ENCODE measurements around the gene FAM53A.
"Not testable (repeated sequence)": the region's sequence is repeated elsewhere in the genome, so short reads cannot be mapped to it uniquely, and the experiment has no call there.

FAM53A gene

GRCh38 chr4:1686440-1687036, 2.4 kb upstream of the FAM53A start:
- DNase-seq (ENCODE audit: low read depth in 3 of 3, low spot score in 1 of 3), result no peak

DNA sequence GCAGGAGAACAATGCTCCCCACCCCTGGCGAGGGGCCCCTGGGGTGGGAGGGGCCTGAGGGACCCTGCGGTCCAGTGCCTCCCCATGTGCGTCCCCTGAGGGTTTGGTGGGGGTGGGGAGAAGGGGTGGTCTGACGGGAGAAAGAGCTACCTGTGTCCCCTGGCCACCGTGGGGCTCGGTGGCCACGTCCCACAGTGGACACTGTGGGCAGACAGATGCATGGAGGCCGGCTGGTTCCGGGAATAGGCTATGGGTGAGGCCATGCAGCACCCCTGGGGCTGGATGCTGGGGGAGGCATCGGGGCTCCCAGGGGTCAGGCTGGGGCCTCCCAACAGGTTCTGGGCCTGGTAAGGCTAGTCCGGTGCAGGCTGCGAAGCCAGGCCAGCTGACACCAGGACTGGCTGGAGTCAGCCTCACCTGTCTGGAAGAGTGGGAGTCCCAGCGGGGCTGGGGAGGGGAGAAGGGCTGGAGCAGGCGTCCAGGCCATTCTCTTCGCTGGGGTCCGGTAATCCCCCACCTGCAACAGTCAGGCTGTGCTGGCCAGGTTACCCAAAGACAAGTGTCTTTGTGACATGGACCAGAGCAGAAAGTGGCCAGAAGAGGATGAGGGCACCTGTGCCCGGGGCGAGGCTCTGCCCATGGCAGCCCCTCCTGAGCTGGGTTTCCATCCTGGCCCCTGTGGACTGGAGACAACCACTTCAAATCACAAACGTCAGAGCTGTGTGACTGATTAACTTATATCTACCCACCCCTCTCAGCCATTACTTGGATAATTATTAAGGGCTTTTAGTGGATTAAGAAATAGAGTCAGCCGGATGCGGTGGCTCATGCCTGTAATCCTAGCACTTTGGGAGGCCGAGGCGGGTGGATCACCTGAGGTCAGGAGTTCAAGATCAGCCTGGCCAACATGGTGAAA, 1.4 kb upstream of the FAM53A start:
- DNase-seq (ENCODE audit: low read depth in 3 of 3, low spot score in 1 of 3), result no peak

GRCh38 chr4:1684506-1685234, 557 bp upstream of the FAM53A start:
- DNase-seq (ENCODE audit: low read depth in 3 of 3, low spot score in 1 of 3), result peak in 2 of 3 donors; percentile 86 to 97

DNA sequence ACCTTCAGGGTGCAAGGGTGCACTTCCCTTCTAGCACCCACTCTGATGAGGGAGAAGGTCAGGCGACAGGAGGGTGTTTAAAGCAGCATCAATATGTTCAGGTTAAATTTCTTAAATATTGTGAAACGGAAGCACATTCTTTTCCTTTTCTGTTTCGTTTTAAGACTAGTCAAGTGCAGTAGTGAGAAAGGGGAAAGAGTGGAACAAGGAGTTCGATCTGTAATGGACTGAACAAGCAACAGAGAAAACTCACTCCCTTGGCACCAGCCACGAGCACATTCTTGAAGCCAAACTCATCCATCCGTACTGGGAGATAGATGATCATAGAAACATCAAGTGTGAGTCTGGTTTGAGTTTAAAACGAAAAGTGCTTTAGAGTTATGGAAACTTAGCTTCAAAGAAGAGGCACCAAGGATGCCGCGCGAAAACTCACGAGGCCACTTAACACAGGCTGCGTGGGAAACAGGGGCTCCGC, 815 bp downstream of the FAM53A start:
- no peak for DNase-seq (ENCODE audit: low read depth in 3 of 3, low spot score in 1 of 3)

DNA sequence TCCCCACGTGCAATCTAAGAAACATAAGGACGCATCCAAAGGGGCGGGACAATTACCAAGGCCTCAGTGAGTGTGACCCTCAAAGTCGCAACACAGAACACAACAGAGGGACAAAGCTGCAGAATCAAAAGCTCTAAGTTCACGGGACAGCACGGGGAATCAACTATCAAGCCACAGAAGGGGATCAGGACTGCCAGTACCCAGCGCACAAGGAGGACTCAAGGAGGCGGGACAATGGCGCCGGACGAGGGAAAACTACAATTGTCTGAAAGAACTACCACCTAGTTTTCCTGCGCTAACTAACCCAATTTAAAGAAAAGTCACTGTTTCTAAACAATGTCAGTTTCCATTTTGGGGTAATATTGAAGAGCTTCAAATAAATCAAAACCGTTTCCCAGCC, 1.3 kb downstream of the FAM53A start:
- no peak for DNase-seq (ENCODE audit: low read depth in 3 of 3, low spot score in 1 of 3)

- no peak for DNase-seq (ENCODE audit: low read depth in 3 of 3, low spot score in 1 of 3)
These were observed 5.9 kb downstream of the FAM53A start for GRCh38 chr4:1678244-1678643.

GRCh38 chr4:1676605-1677525, 7.2 kb downstream of the FAM53A start:
- no peak for DNase-seq (ENCODE audit: low read depth in 3 of 3, low spot score in 1 of 3)

DNA sequence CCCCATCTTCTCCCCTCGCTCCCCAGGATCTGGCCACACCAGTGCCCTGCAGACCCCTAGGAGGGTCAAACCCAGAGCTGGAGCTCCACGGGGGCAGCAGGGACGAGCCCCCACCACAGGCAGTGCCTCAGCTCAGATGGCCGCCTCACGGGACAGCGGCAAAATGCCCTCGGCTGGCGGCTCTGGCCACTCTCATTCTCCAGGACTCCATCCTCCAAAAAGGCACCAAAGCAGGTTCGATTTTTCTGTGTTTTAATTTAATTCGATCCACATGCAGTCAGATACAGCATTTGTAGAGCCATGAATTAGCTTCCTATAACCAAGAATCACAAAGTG, 8.3 kb downstream of the FAM53A start:
- DNase-seq (ENCODE audit: low read depth in 3 of 3, low spot score in 1 of 3), result no peak

DNA sequence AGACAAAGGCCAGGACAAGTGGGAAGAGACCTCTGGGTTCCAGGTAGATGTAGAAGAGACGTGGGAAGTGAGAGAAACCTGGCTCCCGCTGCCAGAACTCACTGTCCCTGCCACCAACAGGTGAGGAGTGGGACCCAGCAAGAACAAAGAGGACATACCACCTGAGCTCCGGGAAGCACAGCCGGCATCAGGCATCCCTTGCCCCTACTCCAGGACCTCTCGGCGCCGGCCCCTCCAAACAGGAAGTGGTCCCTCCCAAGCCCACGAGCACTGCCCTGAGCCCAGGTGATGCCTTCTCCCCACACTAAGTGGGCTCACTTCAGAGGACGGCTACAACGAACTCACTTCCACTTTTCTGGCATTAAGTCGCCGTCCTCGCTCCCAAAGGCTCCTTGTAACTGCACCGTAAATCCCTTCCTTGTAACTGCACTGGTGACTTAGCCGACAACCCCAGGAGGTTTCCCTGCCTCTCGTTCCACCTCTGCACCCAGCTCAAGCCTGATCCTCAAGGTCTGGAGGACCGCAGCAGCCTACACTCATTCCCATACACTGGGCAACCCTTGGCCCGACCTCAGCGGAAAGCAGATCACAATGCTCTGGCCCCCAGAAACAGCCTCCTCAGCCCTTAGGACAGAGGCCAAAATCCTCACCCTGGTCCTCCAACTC, 8.8 kb downstream of the FAM53A start:
- no peak for DNase-seq (ENCODE audit: low read depth in 3 of 3, low spot score in 1 of 3)

GRCh38 chr4:1674682-1675081, 9.4 kb downstream of the FAM53A start:
- no peak for DNase-seq (ENCODE audit: low read depth in 3 of 3, low spot score in 1 of 3)

GRCh38 chr4:1673671-1674070, 10.4 kb downstream of the FAM53A start:
- no peak for DNase-seq (ENCODE audit: low read depth in 3 of 3, low spot score in 1 of 3)

DNA sequence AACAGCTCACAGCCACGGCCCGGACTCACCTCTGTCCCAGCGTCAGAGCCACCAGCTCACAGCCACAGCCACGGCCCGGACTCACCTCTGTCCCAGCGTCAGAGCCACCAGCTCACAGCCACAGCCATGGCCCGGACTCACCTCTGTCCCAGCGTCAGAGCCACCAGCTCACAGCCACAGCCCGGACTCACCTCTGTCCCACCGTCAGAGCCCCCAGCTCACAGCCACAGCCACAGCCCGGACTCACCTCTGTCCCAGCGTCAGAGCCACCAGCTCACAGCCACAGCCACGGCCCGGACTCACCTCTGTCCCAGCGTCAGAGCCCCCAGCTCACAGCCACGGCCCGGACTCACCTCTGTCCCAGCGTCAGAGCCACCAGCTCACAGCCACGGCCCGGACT, 13.1 kb downstream of the FAM53A start:
- not testable (repeated sequence) for DNase-seq (ENCODE audit: low read depth in 3 of 3, low spot score in 1 of 3)

DNA sequence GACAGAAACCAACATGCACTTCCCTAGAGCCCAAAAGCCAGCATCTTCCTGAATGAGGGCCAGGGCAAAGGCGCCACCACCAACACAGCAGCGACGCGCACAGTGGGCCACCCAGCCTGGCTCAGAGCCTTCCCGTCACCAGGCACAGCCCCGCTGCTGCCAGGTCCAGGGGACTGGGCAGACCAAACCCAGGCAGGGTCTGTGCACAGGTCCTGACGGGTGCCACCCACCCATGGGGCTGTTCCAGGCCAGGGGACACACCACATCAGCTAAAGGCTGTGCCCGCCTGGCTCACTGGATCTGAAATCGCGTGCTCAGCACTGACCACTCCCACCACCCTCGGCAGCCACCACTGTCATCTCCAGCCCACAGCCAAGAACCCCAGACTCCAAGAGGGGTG, 13.8 kb downstream of the FAM53A start:
- no peak for DNase-seq (ENCODE audit: low read depth in 3 of 3, low spot score in 1 of 3)

DNA sequence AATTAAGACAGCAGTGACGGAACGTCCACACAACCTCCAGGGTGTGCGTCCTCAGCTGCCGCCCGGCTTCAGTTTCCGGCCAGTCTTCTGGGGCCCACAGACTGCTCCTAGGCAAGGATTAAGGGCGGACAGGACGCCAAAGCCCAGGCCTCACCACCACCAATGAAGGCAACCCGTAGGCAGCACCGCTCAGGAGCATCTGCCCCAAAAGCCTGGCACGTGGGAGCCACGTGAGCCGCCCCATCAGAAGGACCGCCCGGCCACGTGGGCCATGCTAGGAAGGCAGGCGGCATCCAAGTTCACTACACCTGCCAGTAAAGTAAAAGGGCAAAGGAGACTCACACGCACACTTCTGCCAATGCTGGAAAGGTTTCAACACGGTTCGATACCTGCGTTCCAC, 14.3 kb downstream of the FAM53A start:
- DNase-seq (ENCODE audit: low read depth in 3 of 3, low spot score in 1 of 3), result no peak

DNA sequence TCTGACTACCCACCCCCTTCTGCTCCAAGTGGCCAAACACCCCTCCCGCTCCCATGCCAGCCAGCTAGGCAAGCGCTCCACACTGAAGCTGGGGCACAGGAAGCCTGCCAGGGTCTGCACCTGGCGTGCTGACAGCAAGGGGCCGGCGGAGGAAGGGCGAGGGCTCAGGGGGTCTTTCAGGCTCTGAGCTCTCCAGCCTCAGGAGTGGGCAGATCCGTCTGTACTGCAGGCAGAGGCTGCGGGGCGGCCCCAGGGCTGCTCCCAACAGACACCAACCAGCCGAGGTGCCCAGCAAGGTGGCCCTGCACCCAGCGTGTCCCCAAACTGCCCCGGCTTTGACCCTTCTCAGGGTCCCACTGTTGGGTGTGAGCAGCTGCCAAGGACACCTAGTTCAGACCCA, 14.8 kb downstream of the FAM53A start:
- no peak for DNase-seq (ENCODE audit: low read depth in 3 of 3, low spot score in 1 of 3)

- no peak for DNase-seq (ENCODE audit: low read depth in 3 of 3, low spot score in 1 of 3)
These were observed 15.6 kb downstream of the FAM53A start for GRCh38 chr4:1668488-1668840.

GRCh38 chr4:1667273-1667672, 16.8 kb downstream of the FAM53A start:
- no peak for DNase-seq (ENCODE audit: low read depth in 3 of 3, low spot score in 1 of 3)

DNA sequence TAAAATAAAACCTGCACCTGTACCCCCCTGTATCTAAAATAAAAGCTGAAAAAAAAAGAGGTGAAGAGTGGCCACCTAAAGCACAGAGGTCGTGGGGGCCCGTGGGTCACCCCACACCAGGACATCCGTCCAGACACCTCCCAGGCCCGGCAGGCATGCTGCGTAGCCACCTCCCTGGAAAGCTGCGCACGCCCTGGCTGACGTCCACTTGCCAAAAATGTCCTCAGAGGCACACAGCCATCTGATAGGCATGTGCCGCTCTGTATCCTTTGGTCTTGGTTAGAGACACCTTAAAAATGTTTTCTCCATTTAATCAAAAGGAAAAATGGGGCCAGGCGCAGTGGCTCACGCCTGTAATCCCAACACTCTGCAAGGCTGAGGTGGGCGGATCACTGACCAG, 17.7 kb downstream of the FAM53A start:
- DNase-seq (ENCODE audit: low read depth in 3 of 3, low spot score in 1 of 3), result no peak

- DNase-seq (ENCODE audit: low read depth in 3 of 3, low spot score in 1 of 3), result no peak
These were observed 20.0 kb downstream of the FAM53A start for GRCh38 chr4:1664141-1664540.

DNA sequence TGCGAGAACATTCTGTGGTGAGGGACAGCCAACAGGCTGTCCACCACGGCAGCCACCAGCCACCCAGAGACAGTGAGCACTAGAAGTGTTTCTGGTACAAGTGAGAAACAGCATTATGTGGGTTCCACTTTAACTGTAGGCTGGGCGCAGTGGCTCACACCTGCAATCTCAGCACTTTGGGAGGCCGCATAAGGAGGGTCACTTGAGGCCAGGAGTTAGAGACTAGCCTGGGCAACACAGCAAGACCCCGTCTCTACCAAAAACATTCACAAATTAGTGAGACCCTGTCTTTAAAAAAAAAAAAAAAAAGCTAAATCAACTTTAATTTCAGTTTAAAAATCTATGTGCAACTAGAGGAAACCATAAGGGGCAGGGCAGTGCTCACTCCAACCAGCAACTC, 20.6 kb downstream of the FAM53A start:
- no peak for DNase-seq (ENCODE audit: low read depth in 3 of 3, low spot score in 1 of 3)

- no peak for DNase-seq (ENCODE audit: low read depth in 3 of 3, low spot score in 1 of 3)
These were observed 22.4 kb downstream of the FAM53A start for GRCh38 chr4:1661695-1662094.
